HFF-Myc (cell line): ENCODE data around the gene LARP1B.
"Not testable (repeated sequence)": the region's sequence is repeated elsewhere in the genome, so short reads cannot be mapped to it uniquely, and the experiment has no call there.

ENCODE experiments used
- DNase-seq: peaks from one replicate; pipeline ENCODE4 v3.0.0-alpha.2; 2011; ENCODE audit warnings: low read depth; ENCODE audit errors: extremely low read depth
- H3K4me3 ChIP-seq: replicated peaks from 2 replicates; pipeline ENCODE4 v1.5.1; 2011; ENCODE audit warnings: low read depth, mild to moderate bottlenecking, control low read depth, low read length
- TF ChIP-seq, protein P1 (sequence below): IDR thresholded peaks from 2 replicates; pipeline ENCODE4 v1.5.1; 2012; ENCODE audit warnings: mild to moderate bottlenecking, low read depth, low read length, control low read depth; ENCODE audit errors: missing control alignments

LARP1B gene

GRCh38 chr4:128255906-128256305, 194.8 kb downstream of the LARP1B start:
- DNase-seq: no peak
- TF ChIP-seq, protein P1, sequence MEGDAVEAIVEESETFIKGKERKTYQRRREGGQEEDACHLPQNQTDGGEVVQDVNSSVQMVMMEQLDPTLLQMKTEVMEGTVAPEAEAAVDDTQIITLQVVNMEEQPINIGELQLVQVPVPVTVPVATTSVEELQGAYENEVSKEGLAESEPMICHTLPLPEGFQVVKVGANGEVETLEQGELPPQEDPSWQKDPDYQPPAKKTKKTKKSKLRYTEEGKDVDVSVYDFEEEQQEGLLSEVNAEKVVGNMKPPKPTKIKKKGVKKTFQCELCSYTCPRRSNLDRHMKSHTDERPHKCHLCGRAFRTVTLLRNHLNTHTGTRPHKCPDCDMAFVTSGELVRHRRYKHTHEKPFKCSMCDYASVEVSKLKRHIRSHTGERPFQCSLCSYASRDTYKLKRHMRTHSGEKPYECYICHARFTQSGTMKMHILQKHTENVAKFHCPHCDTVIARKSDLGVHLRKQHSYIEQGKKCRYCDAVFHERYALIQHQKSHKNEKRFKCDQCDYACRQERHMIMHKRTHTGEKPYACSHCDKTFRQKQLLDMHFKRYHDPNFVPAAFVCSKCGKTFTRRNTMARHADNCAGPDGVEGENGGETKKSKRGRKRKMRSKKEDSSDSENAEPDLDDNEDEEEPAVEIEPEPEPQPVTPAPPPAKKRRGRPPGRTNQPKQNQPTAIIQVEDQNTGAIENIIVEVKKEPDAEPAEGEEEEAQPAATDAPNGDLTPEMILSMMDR: no peak
- H3K4me3 ChIP-seq: no peak overlapping the region

GRCh38 chr4:128256539-128256938, 195.4 kb downstream of the LARP1B start:
- TF ChIP-seq, protein P1: no peak
- DNase-seq: no peak
- no peak overlapping the region for H3K4me3 ChIP-seq

GRCh38 chr4:128258166-128258565, 197.1 kb downstream of the LARP1B start:
- not testable (repeated sequence) for DNase-seq

DNA sequence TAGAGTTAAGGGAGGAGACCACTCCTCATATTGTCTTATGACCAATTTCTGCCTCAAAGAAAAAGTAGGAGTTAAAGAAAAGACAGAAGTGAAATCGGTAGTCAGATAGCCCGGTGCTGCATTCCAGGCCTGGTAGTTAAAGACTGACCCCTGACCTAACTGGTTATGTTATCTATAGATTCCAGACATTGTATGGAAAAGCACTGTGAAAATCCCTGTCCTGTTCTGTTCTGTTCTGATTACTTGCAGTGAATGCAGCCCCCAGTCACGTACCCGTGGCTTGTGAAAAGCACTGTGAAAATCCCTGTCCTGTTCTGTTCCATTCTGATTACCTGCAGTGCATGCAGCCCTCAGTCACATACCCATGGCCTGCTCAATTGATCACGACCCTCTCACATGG, 198.8 kb downstream of the LARP1B start:
- DNase-seq, H3K4me3 ChIP-seq: not testable (repeated sequence)

More at GRCh38 chr4:128258166-128258565, 197.1 kb downstream of the LARP1B start:
- not testable (repeated sequence) for H3K4me3 ChIP-seq
